ENCODE data around the gene SLC6A17.
A peak's percentile ranks its signal among the peaks of the same experiment; 100 is the strongest.

The SLC6A17 gene

GRCh38 chr1:110176299-110176956 is 26.1 kb downstream of the SLC6A17 start:
- no peak for DNase-seq

GRCh38 chr1:110177775-110178174 is 27.5 kb downstream of the SLC6A17 start:
- no peak for DNase-seq

GRCh38 chr1:110183642-110184167 is 33.4 kb downstream of the SLC6A17 start:
- no peak for DNase-seq

GRCh38 chr1:110184446-110184845 is 34.2 kb downstream of the SLC6A17 start:
- no peak for DNase-seq

GRCh38 chr1:110185181-110185580 is 34.9 kb downstream of the SLC6A17 start:
- no peak for DNase-seq

- DNase-seq = no peak
Observed at GRCh38 chr1:110186558-110186957, 36.3 kb downstream of the SLC6A17 start.

- no peak for DNase-seq
Observed at GRCh38 chr1:110187139-110187890, 37.0 kb downstream of the SLC6A17 start.

- DNase-seq = no peak
Observed at GRCh38 chr1:110188035-110188618, 37.8 kb downstream of the SLC6A17 start.

- no peak for DNase-seq
Observed at GRCh38 chr1:110189181-110189580, 38.9 kb downstream of the SLC6A17 start.

GRCh38 chr1:110190282-110190929 is 40.1 kb downstream of the SLC6A17 start:
- no peak for DNase-seq

GRCh38 chr1:110192541-110192940 is 42.2 kb downstream of the SLC6A17 start:
- DNase-seq = no peak

GRCh38 chr1:110195196-110195595 is 44.9 kb downstream of the SLC6A17 start:
- DNase-seq = no peak

GRCh38 chr1:110196917-110197765 is 46.8 kb downstream of the SLC6A17 start:
- peak; percentile 81 for DNase-seq

GRCh38 chr1:110197905-110198629 is 47.8 kb downstream of the SLC6A17 start:
- DNase-seq = no peak

GRCh38 chr1:110198746-110199145 is 48.5 kb downstream of the SLC6A17 start:
- no peak for DNase-seq

- no peak for DNase-seq
Observed at GRCh38 chr1:110200190-110200589, 49.9 kb downstream of the SLC6A17 start.

GRCh38 chr1:110200666-110201065 is 50.4 kb downstream of the SLC6A17 start:
- no peak for DNase-seq

- DNase-seq = no peak
Observed at GRCh38 chr1:110201157-110201825, 51.0 kb downstream of the SLC6A17 start.

- DNase-seq = peak; percentile 76
Observed at GRCh38 chr1:110203021-110203661, 52.8 kb downstream of the SLC6A17 start.

GRCh38 chr1:110205156-110205555 is 54.9 kb downstream of the SLC6A17 start:
- DNase-seq = no peak

Measured in activated effector memory CD4-positive, alpha-beta T cell treated with anti-CD3 and anti-CD28 coated beads, Interleukin-2, amount 50 U/mL, for 16 hours (primary cell).